DMS153 treated with DMSO at 0.1 percent for 48 hours (cell line): Measurements from ENCODE around the gene GPR153.

Experiments
- DNase-seq: peaks from one replicate; lab custom pipeline; 2025; ENCODE audit not compliant: unreplicated experiment; lab: John Stamatoyannopoulos, UW

GPR153 gene

DNA sequence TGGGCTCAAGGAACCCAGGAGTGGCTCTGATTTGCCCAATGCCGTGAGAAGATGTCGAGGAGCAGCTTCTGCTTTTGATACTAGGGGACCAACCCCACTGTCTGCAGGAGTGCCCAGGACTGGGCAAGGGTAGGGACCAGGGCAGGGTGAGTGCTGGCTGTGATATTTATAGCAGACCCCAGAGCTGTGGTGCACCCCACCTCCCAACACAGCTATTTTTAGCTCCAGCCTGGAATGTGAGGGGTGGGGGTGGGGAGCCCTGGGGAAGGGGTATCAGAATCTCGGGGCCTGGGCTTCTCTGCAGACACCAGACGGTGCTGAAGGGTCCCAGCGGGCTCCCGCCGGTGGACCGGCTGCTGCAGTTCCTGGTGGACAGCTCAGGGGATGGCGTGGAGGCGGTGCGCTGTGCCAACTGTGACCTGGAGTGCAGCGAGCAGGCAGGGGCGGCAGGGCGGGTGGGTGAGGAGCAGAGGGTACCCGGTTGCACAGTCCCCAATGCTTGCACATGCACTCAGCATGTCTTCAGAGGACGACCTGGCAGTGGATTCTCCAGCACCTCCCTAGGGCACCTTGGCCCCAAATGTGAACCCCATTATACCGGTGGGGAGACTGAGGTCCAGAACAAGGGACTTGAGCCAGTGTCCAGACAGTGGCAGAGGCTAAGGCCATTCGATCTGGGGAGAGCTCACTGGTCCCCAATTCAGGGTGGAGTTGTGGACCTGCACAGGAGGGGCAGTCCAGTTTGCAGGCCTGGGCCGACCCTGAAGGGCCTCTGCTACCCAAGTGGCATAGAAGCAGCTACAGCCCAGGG, 53.6 kb downstream of the GPR153 start:
- no peak for DNase-seq

DNA sequence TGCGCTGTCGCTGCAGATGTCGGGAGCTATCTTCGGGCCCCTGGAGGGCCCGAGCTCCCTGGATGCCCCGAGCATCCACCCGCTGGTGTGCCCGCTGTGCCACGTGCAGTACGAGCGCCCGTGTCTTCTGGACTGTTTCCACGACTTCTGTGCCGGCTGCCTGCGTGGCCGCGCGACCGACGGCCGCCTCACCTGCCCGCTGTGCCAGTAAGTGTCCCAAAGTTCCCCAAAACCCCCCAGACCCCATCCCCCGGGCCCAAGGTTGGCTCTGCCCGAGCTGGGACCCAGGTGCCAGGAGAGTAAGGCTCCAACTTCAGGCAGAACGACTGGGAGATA, 54.4 kb downstream of the GPR153 start:
- DNase-seq = no peak

DNA sequence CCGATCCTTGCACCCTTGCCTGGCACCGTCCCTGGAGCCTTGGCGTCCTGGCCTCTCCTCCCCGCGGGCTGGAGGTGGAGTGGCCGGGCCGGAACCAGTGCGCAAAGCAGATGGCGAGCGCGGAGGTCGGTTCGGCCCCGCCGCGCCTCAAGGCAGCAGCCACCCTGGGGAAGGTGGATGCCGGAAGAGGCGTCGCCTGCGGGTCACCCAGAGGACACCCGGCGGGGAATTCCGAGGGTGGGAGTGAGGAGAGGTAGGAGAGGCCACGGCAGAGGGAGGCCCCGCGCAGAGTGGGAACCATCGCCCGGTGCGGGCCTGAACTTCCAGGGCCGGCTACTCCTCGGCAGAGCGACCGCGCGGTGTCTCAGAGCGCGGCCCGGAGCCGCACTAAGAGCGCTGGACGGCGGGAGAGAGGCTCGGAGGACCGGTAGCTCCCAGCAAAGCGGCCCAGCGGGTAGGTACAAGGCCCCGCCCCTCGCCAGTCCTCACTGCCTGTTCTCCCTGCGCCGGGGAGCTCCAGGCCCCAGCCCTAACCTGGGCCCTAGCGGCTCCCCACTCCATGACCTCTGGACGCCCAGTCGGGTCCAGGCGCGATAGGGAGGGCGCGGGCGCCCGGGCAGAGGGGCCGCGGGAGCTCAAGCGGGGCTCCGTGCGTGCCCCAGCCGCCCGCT, 54.9 kb downstream of the GPR153 start, which contains the start of gene RNF207:
Gene RNF207 (plus strand): TSS at position 271 of the 671 bp plus-strand sequence. CDS start 417 bp downstream, outside the sequence.
- DNase-seq = peak; percentile 21

DNA sequence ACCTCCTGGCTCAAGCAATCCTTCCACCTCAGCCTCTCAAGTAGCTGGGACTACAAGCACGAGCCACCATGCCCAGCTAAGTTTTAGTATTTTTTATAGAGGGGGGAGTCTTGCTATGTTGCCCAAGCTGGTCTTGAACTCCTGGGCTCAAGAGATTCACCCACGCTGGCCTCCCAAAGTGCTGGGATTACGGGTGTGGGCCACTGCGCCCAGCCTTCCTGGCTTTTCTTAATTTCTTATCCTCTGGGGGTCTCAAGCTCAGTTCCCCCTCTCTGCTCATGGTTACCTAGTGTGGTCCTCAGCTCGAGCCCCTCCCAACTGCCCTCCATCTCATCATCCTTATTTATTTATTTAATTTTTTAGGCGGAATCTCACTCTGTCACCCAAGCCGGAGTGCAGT, 58.6 kb downstream of the GPR153 start:
- no peak for DNase-seq

DNA sequence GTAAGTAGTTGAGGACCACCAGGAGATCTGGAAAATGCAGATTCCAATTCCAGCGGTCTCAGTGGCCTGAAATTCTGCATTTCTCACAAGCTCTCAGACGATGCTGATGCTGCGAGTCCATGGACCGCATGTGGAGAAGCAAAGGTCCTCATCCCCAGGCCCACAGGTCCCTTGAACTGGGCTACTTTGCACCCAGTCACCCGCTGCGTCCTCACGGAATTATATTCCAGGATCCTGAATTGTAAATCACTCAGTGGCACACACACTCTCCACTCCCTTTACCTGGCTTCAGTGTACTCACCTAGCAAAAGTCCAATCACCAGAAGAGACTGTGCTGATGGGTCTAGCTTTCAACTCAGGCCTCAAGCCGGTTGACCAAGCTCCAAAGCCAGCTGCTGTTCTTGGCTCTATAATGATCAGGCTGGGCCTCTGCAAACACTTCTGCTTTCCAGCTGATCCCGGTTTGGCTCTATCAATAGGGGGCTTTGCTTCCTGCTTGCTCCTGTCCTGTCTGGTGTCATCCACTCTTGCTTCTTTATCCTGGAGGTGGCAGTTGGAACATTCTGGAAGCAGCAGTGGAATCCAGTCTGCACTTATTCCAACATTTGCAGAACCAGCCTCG, 60.6 kb downstream of the GPR153 start:
- no peak for DNase-seq

DNA sequence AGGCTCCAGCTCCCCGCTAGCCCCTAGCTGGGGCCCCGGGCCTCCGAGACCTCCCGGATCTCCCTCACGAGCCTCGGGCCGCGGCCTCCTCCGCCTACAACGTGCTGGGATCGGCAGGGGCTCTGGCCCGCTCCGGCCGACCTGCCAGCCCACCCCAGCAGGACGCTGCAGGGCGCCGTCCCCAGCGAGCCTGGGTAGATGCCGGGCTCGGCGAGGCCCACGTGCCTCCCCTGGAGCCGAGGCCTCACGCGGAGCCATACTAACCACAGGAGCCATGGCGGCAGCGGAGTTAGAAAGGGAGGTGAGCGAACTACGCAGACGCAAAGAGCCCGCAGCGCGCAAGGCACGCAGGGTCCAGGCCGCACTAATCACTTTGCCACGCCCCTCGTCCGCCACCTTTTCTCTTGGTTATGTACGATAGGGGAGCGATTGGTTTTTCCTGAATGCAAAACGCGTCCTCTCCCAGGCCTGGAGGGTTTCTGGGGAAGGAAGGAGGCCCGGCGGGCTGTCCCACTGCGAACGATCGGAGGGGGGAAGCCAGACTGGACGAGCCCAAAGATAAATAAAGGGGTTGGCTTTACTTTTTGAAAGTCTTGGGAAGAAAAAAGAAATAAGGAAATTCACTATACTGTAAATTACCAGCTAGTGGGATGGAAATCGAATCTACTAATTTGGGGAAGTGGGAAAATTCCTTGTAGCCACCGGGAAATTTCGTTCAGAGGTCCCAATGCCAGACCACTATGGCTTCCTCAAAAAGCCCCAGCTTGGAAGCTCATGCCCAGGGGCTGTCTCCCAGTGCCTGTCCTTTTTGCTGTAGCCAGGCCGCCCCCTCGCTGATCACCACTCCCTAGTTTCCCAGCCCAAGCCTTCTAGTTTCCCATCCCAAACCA, 61.4 kb downstream of the GPR153 start, which contains the start of gene RPL22:
Gene RPL22 (minus strand): TSS at position 298 of the 890 bp plus-strand sequence. CDS start 22 bp downstream, at position 276.
- DNase-seq = peak; percentile 98

- DNase-seq = no peak
Observed at GRCh38 chr1:6198646-6199297, 62.1 kb downstream of the GPR153 start.

GRCh38 chr1:6197746-6198427, 63.0 kb downstream of the GPR153 start:
- DNase-seq = no peak
